Stimulated activated CD4-positive, alpha-beta T cell treated with anti-CD3 and anti-CD28 coated beads, Interleukin-1b, Interleukin-23, amount 100 ng/mL, for 4 hours (primary cell): ENCODE measurements around the gene NDUFA13.
A peak's percentile ranks its signal among the peaks of the same experiment; 100 is the strongest.

Experiments used
- DNase-seq, 2 donors: peaks; one replicate each; pipeline ENCODE4 v3.0.0-alpha.2; 2020; ENCODE audit warnings: low read depth in 2 of 2

Gene NDUFA13

DNA sequence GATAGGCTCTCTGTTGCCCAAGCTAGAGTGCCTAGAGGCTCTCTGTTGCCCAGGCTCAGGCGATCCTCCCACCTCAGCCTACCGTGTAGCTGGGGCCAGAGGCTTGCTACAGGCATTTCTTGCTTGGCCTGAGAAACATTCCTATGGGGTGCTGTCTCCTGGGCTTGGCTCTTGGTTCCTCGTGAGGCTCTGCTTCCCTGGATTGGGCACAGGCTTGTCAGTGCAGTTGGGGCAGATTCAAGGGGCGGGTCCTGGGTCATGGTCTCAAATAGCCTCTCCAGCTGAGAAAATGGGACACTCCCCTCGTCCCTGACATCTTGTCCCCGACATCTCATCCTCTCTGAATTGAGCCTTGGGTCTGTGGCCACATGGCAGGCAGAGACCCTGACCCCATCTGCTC lies 5.6 kb upstream of the NDUFA13 start:
- no peak for DNase-seq

DNA sequence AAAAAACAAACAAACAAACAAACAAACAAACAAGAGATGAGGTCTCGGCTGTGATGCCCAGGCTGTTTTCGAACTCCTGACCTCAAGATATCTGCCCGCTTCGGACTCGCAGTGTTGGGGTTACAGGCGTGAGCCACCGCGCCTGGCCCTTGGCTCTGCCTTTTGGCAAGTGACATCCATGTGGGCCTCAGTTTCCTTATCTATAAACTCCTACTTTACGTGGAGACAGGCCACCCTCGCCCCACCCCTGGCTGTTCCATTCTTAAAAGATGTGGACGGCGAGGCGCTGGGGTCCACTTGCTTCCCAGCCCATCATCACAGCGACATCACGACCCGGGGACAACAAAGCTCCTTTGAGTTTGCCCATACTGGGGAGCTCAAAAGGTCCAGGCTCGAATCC lies 2.3 kb upstream of the NDUFA13 start:
- no peak for DNase-seq

DNA sequence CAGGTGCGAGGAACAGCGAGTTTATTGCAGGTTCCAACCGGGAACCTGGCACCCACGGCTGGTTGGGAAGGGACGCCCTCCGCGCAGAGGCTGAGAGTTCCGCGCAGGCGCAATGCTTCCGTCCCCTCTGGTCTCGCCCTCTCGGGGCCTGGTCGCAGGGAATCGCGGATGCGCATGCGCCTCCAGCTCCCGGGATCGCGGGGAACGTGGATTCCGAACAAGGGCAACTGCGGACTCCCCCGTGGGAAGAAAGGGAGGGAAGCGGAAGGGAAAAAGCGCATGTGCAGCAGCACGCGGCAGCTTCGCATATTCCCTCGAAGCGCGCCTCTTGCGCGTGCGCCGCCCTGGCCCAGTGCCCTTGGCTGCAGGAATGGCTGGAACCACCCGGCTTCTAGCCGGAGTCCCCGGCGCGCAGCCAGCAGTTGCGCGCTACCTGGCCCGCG lies 1.8 kb upstream of the NDUFA13 start:
- no peak for DNase-seq

DNA sequence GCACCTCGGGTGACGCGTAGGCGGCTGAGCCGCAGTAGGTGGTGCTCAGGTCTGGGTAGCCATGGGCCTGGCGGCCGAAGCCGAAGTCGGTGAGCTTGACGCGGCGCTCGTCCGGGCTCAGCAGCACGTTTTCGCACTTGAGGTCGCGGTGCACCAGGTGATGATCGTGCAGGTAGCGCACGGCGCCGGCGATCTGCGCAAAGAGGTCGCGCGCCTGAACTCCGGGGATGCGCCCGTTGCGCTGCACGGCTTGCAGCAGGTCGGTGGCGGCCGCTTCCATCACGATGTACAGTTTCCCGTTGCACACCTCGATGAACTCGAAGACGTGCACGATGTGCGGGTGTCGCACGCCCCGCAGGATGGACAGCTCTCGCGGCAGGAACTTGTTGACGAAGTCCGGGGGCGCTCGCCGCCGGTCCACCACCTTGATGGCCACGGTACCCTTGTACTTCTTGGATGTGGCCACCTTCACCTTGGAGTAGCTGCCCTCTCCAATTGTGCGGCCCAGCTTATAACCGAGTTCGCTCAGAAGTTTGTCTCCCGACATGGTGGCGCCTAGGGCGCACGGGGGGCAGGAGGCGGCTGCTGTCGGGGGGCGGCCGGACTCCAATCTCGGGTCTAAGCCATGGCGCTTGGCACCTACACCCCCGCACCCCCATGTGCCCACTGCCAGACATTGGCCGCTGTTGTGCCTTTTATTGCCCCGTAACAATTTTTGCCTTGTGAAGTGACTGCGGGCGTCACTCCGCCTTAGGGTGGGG lies 964 bp upstream of the NDUFA13 start, which contains the start of gene TSSK6:
Gene TSSK6 (minus strand): TSS at position 668 of the 761 bp plus-strand sequence. CDS start 121 bp downstream, at position 547.
- no peak for DNase-seq

DNA sequence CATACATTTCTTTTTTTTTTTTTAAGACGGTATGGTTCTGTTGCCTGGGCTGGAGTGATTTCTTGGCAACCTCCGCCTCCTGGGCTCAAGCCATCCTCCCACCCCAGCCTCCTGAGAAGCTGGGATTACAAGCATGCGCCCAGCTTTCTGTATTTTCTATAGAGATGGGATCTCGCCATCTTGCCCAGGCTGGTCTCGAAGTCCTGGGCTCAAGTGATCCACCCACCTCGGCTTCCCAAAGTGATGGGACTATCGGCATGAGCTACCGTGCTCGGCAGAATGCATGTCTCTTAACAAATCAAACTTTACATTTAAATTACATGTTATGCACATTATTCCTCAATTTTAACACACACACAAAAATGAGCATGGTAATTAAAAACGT lies 1.2 kb downstream of the NDUFA13 start:
- DNase-seq: no peak

DNA sequence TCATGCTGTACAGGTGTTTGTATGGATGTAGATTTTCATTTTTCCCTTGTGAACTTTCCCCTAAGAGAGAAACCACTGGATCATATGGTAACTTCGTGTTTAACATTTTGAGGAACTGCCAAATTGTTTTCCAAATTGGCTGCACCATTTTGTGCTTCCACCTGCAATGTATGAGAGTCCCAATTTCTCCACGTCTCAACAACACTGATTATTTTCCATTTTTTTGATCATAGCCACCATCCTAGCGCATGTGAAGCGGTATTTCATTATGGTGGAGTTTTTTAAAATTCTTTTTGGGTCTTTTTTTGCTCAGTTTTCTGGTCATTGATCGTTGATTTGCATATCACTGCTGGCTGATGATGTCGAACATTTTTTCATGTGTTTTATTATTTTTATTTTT lies 5.0 kb downstream of the NDUFA13 start:
- DNase-seq: no peak

DNA sequence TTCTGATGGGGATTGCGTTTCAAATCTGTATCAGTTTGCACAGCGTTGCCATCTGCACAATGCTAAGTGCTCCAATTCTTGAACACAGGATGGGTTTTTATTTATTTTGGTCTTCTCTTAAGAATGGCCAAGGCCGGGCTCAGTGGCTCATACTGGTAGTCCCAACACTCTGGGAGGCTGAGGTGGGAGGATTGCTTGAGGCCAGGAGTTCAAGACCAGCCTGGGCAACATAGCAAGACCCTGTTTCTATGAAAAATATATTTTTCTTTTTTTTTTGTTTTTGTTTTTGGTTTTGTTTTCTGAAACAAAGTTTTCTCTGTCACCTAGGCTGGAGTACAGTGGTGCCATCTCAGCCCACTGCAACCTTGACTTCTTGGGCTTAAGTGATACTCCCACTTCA lies 7.2 kb downstream of the NDUFA13 start:
- no peak for DNase-seq

DNA sequence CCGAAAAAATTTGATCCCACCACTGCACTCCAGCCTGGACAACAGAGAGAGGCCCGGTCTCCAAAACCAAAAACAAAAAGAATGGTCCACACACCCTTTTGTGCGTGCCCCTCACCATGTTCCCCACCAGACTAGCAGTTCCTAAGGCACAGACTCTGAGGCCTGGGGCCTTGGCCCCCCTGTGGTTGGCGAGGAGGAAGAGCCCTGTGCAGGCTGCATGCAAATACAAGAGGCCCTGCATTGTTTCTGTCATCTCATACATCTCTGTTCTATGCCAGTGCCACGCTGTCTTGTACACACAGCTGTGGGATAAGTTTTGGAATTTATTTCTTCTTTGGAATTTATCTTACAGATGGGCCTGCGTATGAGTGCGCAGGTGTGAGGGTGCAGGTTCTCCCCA lies 8.0 kb downstream of the NDUFA13 start:
- DNase-seq: no peak

DNA sequence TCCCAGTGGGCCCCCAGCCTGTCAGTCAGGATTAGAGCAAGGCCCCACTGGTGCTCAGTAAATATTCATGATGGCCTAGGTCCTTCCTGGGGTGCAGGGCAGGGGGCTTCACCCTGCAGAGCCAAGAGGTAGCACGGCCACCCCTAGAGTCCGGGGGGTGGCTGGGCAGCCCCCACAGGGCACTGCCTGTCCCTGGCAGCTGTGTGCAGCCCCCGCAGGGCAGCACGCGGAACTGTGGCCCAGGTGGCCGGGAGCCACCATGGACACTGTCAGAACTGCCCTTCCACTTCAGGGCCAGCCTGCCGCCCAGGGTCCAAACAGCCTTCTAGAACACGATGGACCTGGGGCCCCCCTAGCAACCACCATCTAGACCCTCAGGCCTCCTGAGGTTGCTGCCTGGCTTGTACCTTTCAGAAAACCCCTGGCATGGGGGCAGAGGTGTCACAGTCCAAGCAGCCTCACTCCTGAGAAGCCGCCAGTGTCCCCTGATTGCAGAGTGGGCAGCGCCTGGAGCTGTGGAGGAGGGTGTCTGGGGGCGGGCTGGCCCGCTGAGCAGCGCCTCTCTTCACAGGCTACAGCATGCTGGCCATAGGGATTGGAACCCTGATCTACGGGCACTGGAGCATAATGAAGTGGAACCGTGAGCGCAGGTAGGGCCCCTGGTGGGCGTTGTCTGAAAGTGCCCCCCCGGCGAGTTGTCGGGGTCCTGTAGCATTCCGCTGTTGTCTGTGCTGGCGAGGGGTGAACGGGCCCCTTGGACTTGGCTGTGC lies 9.8 kb downstream of the NDUFA13 start:
- DNase-seq: no peak

DNA sequence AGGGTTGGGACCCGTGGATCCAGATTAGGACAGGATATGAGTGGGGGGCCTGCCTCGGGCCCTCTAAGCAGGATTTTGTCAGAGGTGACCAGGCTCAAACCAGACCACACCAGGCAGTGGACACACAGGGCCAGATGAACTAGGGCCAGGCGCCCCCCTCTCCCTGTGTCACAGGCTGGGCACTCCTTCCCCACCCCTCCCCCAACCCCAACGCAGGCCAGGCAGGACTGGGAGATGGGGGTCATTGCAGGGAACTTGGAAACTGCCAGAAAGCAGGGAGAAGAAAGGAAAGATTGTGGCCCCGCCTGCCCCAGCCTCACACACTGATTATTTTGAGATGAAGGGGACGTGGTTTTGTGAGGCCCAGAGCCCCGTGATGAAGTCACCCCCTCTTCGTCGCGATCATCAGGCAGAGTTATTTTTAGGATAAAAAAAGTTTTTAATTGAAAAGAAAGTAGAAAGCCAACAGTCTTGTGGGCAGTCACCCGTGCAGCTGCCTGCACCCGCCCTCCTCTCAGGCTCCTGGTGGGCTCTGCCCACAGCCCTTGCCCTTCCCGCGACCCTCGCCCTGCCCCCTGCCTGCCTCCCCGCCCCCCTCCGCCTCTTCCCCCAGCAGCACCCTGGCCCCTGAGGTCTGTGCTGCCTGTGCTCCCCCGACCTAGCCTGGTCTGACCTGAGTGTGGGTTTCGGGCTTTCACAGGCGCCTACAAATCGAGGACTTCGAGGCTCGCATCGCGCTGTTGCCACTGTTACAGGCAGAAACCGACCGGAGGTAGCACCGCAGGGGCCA lies 10.8 kb downstream of the NDUFA13 start:
- DNase-seq: no peak

DNA sequence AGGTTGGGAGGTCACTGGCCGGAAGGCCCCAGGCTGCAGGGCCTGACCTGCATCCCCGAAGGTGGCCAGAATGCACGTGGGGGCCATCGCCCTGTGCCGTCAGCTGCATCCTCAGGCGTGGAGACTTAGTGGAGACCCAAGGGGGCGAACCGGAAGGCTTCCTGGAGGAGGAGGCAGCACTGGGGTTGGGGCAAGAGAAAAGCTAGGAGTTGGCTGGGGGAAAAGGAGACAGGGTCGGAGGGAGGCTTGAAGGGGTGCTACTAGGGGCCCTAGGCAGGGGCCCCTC lies 11.3 kb downstream of the NDUFA13 start:
- DNase-seq: no peak

DNA sequence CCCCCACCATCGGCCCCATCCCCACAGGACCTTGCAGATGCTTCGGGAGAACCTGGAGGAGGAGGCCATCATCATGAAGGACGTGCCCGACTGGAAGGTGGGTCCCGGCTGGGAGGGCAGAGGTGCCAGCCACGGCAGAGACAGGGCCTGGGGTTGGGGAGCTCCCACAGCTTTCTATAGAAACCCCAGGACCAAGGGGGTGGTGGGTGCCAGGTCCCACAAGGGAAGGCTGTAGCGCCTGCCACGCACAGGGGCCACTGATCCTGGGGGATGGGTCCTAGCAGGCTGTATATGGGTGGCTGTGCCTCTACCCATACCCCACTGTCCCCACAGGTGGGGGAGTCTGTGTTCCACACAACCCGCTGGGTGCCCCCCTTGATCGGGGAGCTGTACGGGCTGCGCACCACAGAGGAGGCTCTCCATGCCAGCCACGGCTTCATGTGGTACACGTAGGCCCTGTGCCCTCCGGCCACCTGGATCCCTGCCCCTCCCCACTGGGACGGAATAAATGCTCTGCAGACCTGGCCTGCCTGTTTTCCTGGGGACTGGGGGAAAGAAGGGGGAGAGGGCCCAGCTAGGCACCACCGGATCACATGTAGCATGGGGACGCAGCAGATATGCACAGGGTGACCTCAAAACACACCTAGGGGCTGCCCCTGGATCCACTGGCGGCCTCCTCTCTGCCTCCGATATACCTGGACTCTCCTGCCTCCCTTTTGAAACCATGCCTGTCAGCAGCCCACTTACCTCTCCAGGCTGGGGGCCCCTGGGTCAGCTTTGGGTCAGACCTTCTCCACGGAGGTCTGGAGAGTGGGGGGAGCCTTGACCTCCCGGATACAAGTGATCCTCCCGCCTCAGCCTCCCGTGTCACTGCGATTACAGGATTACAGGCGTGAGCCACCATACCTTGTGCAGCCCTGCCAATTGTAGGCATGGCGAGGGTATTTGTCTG lies 11.9 kb downstream of the NDUFA13 start:
- no peak for DNase-seq

DNA sequence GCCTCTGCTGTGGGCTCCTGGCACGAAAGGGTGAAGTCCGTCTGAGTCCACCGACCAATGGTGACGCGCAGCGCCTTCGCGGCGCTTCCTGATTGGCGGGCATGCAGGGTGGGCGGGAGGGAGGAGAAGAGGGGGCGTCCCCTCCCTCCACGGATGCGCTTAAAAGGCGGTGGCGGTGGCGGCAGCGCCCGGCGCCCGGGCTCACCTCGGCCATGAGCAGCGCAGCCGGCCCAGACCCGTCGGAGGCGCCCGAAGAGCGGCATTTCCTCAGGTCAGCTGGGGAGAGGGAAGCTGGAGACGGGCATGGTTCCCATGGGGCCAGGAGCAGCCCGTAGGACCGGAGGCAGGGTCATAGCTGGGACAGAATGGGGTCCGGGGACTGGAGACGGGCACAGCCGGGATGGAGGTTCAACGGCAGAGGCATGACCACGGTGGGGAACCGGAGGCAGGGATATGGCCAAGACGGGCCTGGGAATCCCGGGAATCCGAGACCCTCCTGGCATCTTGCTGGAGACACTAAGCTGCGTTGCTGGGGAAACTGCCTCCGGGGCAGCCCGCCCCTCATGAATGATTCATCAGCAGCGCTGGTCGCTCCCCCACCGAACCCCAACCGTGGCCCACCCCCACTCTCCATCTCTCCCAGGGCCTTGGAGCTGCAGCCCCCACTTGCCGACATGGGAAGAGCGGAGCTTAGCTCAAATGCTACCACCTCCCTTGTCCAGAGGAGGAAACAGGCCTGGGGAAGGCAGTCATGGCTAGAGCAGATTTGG lies 12.9 kb downstream of the NDUFA13 start, which contains the start of gene YJEFN3:
Gene YJEFN3 (plus strand): TSS at position 191 of the 770 bp plus-strand sequence. CDS start 22 bp downstream, at position 213.
- no peak for DNase-seq

DNA sequence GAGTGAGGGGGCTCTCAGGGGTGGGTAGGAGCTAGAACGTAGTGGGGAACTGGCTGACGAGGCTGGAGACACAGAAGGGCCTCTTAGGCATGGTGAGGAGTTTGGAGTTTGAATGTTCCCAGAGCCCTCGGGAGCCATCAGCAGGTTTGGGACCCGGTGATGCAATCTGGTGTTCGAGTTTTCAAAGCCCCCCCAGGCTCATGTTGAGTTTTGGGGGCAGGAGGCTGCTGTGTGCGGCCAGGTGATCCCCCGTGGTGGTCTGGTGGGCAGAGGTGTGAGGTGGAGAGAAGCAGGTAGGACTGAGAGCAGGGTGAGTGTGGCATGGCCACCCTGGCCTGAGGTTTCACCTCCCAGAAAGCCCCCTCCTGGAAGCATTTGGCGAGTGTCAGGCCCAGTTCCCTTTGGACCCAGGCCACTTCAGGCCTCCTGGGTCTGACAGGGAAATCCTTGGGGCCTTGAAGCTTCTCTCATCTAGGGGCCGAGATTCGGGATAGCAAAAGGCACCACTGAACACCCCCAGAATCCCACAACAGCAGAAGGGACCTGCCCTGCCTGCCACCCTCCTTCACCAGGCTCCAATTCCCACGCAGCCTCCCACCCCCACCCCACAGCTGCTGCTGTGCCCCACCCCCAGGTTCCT lies 13.9 kb downstream of the NDUFA13 start:
- no peak for DNase-seq

DNA sequence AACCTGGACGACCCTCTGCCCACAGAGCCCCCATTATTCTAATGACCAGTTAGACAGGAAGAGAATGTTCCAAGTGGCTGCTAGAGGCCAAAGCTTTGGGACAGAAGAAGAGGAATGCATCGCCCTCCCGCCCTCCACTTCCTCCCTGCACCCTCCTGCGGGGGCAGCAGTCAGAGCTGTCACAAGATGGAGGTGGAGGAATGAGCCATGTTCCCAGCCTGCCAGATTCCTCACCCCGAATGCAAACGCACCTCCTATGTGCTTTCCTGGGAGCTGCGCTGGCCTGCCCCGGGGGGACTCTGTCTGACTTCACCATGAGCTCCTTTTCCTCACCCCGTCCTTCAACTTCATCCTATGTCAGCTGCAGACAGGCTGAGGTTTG lies 14.4 kb downstream of the NDUFA13 start:
- DNase-seq: no peak

DNA sequence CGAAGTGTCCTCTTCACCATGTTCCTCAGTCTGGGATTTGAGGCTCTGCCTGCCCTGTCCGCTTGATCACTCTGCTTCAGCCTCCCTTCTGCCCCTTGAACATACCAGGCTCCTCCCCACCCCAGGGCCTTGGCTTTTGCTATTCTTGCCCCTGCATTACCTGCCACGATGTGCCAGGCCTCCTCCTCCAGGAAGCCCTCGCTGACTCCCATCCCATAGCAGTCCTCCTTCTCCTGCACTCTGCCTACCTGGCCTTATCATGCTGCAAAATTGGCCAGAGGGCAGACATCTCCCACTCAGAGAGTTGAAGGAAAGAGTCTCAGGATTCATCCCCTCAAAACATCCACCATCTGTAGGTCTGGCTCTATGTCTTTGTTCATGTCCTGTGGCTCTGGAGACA lies 14.9 kb downstream of the NDUFA13 start:
- no peak for DNase-seq

DNA sequence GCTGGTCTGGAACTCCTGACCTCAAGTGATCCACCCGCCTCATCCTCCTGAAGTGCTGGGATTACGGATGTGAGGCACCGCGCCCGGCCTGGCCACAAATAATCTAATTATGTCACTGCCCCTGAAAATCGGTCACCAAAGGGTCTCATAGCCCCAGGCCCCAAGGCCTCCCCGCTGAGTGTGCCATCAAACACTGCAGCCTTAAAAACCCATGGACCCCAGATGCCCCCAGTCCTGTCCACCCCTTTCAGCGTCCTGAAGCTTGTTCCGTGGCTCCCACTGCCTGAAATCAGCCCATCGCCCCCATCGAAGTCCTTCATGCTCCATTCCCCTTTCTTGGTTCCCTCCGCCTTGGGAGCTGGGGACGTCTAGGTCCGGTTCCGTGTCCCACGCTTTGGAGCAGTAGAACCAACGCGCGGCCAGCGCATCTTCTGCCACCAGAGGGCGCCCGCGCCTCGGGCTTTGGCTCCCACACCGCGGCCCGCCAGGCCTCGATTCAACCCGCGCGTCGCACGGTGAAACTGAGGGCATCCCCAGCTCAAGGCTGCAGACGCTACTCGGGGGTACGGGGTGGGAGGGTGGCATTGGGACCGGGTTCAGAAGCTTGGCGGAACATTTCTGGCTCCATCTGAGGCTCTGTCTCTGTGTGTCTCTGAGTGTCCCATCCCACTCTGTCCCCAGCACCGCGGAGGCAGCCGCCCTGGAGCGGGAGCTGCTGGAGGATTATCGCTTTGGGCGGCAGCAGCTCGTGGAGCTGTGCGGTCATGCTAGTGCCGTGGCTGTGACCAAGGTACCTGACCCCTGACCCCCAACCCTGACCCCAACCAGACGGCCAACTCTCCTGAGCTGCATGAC lies 16.2 kb downstream of the NDUFA13 start:
- DNase-seq: peak; percentile 88 to 90

DNA sequence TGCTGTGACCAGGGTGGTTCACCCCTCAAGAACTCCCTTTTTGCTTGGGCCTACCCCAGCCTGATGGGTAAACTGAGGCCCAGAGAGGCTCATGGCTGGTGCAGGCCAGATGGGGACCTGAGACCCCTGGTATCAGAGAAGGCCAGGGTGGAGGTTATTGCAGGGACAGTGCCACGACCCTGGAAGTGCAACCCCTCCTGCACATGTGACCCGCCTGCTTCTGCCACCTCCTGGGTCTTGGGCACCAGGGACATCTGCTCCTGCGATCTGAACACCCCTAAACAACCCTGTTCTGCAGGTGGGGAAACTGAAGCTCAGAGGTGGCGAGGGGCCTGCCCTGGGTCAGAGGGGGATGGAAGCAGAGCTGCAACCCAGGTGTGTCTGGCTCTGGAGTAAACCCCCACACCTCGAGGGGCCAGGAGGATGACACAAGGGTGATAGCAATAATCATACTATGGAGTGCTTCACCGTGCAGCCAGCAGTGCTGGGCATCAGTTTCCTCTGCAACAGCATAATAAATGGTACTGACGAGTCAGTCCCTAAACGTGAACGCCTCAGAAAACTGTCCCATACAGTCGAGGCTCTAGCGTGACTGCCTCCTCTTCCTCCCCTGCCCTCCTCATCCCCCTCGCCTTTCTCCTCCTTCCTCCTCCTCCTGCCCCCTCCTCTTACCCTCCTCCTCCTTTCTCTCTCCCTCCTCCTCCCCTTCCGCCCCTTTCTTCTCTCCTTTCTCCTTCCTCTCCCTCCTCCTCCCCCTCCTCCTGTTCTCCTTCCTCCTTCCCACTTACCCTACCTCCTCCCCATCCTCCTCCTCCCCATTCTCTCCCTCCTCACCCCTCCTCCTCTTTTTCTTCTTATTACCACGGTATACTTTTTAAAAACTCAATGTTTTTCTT lies 17.0 kb downstream of the NDUFA13 start:
- DNase-seq: no peak
